Heart left ventricle (tissue), 16 donors: ENCODE data around the gene MEP1A. TPM values are rescaled to one million over a fixed set of nuclear protein-coding genes. Genes with fewer than 3 reads are reported as not detected.

Experiments
- ATAC-seq, 4 donors: fragments of 200-7000 bp; cut with Tn5 transposase; one replicate each; pipeline ENCODE4 v1.9.1; 2020 to 2022; ENCODE audit warnings: moderate library complexity in 4 of 4, mild to moderate bottlenecking in 3 of 4, moderate number of reproducible peaks in 1 of 4
- DNase-seq, 5 donors: peaks; one replicate each; pipeline ENCODE4 v3.0.0-alpha.2; 2020
- H3K27ac ChIP-seq, 12 donors: fragments of 200-600 bp; sonication (generic) in 4 of 12; one replicate each; pipeline versions ENCODE4 v1.5.0 to v1.8.0; 2016 to 2022; ENCODE audit warnings: mild to moderate bottlenecking in 2 of 12
- H3K27me3 ChIP-seq, 9 donors: fragments of 200-600 bp; sonication (generic) in 2 of 9; one replicate each; pipeline versions ENCODE4 v1.5.1 to v1.8.0; 2016 to 2022; ENCODE audit warnings: mild to moderate bottlenecking in 3 of 9
- H3K36me3 ChIP-seq, 9 donors: fragments of 200-600 bp; sonication (generic) in 2 of 9; one replicate each; pipeline versions ENCODE4 v1.5.0 to v1.8.0; 2018 to 2022; ENCODE audit warnings: mild to moderate bottlenecking in 2 of 9
- H3K4me1 ChIP-seq, 12 donors: fragments of 200-600 bp; sonication (generic) in 4 of 12; one replicate each; pipeline versions ENCODE4 v1.5.0 to v1.8.0; 2016 to 2022; ENCODE audit warnings: mild to moderate bottlenecking in 3 of 12
- H3K4me3 ChIP-seq, 12 donors: fragments of 200-600 bp; sonication (generic) in 4 of 12; one replicate each; pipeline versions ENCODE4 v1.5.0 to v1.8.0; 2017 to 2022; ENCODE audit warnings: mild to moderate bottlenecking in 9 of 12, moderate library complexity in 4 of 12
- H3K9me3 ChIP-seq, 12 donors: fragments of 200-600 bp; sonication (generic) in 4 of 12; one replicate each; pipeline versions ENCODE4 v1.5.0 to v1.8.0; 2016 to 2022; ENCODE audit warnings: mild to moderate bottlenecking in 1 of 12
- POLR2A ChIP-seq, 2 donors: fragments of 450-650 bp; IDR thresholded peaks; one replicate each; pipeline ENCODE4 v1.6.1; 2017; ENCODE audit warnings: antibody characterized with exemption in 2 of 2, mild to moderate bottlenecking in 2 of 2, moderate library complexity in 2 of 2
- WGBS, 4 donors: extraction: QIAGEN DNeasy Blood & Tissue Kit in 2 of 4; methylation state at CpG; one replicate each; pipeline versions ENCODE4 v1.1.5 to v1.1.7; 2013 to 2018; 5-methylcytosine and 5-hydroxymethylcytosine counted together
- intact Hi-C, 10 donors: fragments of 100-400 bp; cut with DNase I; formaldehyde crosslinking; loops; one replicate each; pipeline versions ENCODE4 v1.11.1 to v1.14.2; 2022
- polyA plus RNA-seq, 2 donors: library from polyadenylated mRNA; stranded (reverse); fragments of 200-250 nt; gene quantifications; one replicate each; pipeline ENCODE4 v1.2.3, GENCODE V29; 2013
- total RNA-seq, 9 donors: library from RNA; depleted of rRNA in 2 of 9; stranded (reverse); fragments of >200 nt in 2 of 9; fragmentation: NEBNext Ultra II Directional in 3 of 9; extraction: Animal tissue kit (Norgen Biotek cat#: 25700) in 3 of 9; gene quantifications; one replicate each; pipeline versions ENCODE4 v1.1.0 to v1.2.4, GENCODE V29; 2016 to 2023
- TF ChIP-seq, protein P1 (sequence below), 12 donors: fragments of 200-600 bp; sonication (generic) in 4 of 12; IDR thresholded peaks; one replicate each; pipeline versions ENCODE4 v1.5.0 to v1.8.0; 2018 to 2022; ENCODE audit warnings: antibody characterized with exemption in 12 of 12, mild to moderate bottlenecking in 5 of 12
- donor health status: ischemic (EF 13 %, LVEDD 7.1; RV severe dilation, severe dysfunction).
- donor health status: healthy with polysubstance abuse.
- donor health status: DM: no; HTN: yes; CAD: no.
- donor health status: DM: no; HTN: no; CAD: no.
- donor health status: ischemic (EF 25% LVEDD 6.9; RV normal size, moderate dysfunction).
- donor health status: ischemic (EF 25% LVEDD 5.7; RV mildly dilated, moderate dysfunction).
- donor health status: healthy.
- donor health status: DM: yes; HTN: yes; CAD: no.
- donor health status: ischemic (EF 35%, LVEDD 5.7; RV mildly dilated, moderate dysfunction).
- donor health status: nonischemic (EF 11% LVEDD 7.7; RV severe dilation, severe dysfunction).
- donor health status: DM: yes; HTN: yes; CAD: no.
- donor health status: PGD.
- donor health status: ischemic (EF 29% LVEDD 5.4; RV normal size, mild dysfunction).
- donor health status: nonischemic (EF 23%, LVEDD 6.1; RV moderate dilation, normal function).

The MEP1A gene
- total and polyA plus RNA-seq, 11 donors = not detected

DNA sequence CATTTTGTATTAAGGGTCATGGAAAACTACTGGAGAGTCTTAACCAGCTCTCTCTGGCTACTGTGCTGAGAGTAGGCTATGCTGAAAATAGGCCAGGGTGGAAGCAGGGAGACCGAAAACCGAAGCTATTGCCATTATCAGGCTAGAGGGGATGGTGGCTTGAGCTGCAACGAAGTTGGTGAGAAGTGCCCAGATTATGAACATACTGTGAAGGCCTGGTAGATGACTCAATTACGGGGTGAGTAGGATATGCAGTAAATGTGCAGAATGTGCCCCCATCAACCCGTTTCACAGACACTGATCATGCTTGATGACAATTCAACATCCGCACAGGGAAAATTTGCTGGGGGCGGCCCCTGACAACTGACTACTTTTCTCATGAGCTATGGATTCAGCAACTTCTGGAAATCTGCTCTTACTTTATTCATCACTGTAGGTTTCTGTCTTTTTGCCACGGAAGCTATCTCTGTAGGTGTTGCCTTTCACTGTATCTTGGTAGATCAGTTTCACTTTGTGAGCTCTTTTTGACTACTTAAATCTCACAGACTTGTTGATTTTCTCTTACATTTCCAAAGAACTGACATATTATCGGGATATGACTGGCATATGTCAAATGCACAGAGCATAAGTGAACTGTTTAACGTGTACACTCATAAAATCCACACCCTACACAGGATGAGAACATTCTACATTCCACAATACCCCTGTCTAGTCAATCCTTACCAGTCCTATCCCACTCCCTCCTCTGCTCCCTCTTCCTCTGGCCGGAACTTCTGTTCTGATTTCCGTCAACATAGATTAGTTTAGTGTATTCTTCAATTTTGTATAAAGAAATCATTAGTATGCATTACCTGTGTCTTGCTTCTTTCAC, 15.5 kb upstream of the MEP1A start:
- Histone ChIP-seq H3K4me1 (peaks cover 0 to 19% (median 0%) of the 10 kb centered on the region in 12 donors), H3K4me3 (no peak overlapping the region), H3K27me3 (no peaks in the 10 kb centered on the region), H3K27ac (no peak overlapping the region), H3K36me3 (no peaks in the 10 kb centered on the region), H3K9me3 (no peaks in the 10 kb centered on the region)
- ATAC-seq (no peak), DNase-seq (no peak)
- no peak for TF ChIP-seq POLR2A (IDR thresholded peaks at IDR 0.05)
- TF ChIP-seq, protein P1, sequence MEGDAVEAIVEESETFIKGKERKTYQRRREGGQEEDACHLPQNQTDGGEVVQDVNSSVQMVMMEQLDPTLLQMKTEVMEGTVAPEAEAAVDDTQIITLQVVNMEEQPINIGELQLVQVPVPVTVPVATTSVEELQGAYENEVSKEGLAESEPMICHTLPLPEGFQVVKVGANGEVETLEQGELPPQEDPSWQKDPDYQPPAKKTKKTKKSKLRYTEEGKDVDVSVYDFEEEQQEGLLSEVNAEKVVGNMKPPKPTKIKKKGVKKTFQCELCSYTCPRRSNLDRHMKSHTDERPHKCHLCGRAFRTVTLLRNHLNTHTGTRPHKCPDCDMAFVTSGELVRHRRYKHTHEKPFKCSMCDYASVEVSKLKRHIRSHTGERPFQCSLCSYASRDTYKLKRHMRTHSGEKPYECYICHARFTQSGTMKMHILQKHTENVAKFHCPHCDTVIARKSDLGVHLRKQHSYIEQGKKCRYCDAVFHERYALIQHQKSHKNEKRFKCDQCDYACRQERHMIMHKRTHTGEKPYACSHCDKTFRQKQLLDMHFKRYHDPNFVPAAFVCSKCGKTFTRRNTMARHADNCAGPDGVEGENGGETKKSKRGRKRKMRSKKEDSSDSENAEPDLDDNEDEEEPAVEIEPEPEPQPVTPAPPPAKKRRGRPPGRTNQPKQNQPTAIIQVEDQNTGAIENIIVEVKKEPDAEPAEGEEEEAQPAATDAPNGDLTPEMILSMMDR (IDR thresholded peaks at IDR 0.05) = no peak
- WGBS, 4 donors = 80 to 92% (median 85%) methylated on average over 12 of the region's 12 CpGs
- intact Hi-C loops = loop anchor here in 1 of 10 donors (10.0 kb wide), 1 partner anchor 73 kb away; no protein-coding TSS in a partner anchor

DNA sequence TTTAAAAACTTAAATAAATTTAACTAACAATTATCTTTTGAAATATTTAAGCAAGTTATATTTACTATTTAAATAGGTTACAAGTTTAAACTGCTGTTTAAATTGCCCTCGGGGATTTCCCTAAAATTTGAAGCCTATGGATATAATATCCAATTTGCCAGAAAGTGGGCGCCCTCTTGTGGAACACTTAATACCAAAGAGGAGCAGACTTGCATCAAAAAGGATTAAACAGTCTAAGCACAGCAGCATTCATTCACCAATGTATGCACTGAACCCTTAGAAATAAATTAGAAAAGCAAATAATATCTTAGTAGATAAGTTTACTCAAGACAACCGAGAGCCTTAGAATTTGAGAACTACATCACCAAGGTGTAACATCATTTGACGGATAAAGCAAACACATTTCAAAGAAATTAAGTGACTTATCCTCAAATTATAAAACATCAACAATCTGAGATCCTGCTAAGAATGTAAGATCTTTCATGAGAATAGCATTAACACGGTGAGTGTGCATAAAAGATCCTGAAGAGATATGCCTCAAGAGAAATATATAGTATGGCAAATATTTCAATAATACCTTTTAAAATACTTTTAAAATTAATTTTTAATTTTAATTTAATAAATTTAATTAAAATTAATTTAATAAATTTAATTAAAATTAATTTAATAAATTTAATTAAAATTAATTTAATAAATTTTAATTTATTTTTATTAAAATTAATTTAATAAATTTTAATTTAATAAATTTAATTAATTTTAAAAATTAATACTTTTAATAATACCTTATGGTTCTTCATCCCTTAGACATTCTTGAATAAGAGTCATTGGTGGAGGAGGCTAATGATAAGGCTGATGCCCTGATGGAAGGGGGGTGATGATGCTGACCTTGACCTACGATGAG, 11.5 kb upstream of the MEP1A start:
- peaks cover 0 to 5% (median 0%) of the 10 kb centered on the region in 12 donors for H3K4me1 ChIP-seq
- intact Hi-C loops = loop anchor here in 7 of 10 donors (2.0 to 10.0 kb wide), 7 partner anchors 74 to 367 kb away; no protein-coding TSS in a partner anchor
- TF ChIP-seq POLR2A (IDR thresholded peaks at IDR 0.05) = no peak
- TF ChIP-seq, protein P1 (IDR thresholded peaks at IDR 0.05) = peak; percentile 26 to 77 (median 62)
- ATAC-seq = no peak
- no peak overlapping the region for H3K27ac ChIP-seq
- no peak overlapping the region for H3K4me3 ChIP-seq
- DNase-seq = peak in 4 of 5 donors; percentile 38 to 52 (median 48)
- H3K36me3 ChIP-seq = no peaks in the 10 kb centered on the region
- H3K9me3 ChIP-seq = no peaks in the 10 kb centered on the region
- 35 to 37% (median 36%) methylated on average over 6 of the region's 6 CpGs for WGBS, 4 donors
- H3K27me3 ChIP-seq = no peaks in the 10 kb centered on the region

DNA sequence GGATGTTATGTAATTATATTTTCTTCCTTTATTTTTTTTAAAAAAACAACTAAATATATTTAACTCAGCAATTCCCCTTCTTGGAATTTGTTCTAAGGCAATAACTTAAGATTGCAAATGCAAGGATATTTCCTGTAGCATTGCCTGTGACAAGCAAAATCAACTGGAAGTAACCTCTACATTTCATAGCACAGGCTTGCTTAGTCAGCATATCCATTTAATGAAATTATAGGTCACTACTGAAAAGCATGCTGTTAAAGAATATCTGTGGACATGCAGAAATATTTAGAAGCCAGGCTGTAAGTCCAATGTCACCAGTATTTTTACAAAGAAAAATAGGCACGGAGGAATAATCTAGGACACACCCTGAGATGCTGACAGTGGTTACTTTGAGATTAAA, 8.7 kb upstream of the MEP1A start:
- intact Hi-C loops = loop anchor here in 7 of 10 donors (5.0 to 10.0 kb wide), 6 partner anchors 77 to 370 kb away; no protein-coding TSS in a partner anchor
- no peaks in the 10 kb centered on the region for H3K27me3 ChIP-seq
- TF ChIP-seq, protein P1 (IDR thresholded peaks at IDR 0.05) = no peak
- TF ChIP-seq POLR2A (IDR thresholded peaks at IDR 0.05) = no peak
- DNase-seq = no peak
- no peak overlapping the region for H3K27ac ChIP-seq
- H3K4me1 ChIP-seq = peaks cover 0 to 5% (median 0%) of the 10 kb centered on the region in 12 donors
- H3K4me3 ChIP-seq = no peak overlapping the region
- H3K36me3 ChIP-seq = no peaks in the 10 kb centered on the region
- no peaks in the 10 kb centered on the region for H3K9me3 ChIP-seq
- WGBS, 4 donors = 75 to 91% (median 81%) methylated on average over 1 of the region's 1 CpG
- no peak for ATAC-seq
